Ishikawa (cell line): ENCODE results near the gene DMD.
A peak's percentile ranks its signal among the peaks of the same experiment; 100 is the strongest.

Source experiments
- CEBPB ChIP-seq: IDR thresholded peaks from 2 replicates; pipeline ENCODE4 v1.6.1; 2012
- CREB1 ChIP-seq: IDR thresholded peaks from 2 replicates; pipeline ENCODE4 v1.6.1; 2012; ENCODE audit warnings: low read depth
- EGR1 ChIP-seq: IDR thresholded peaks from 2 replicates; pipeline ENCODE4 v1.6.1; 2012
- EP300 ChIP-seq: IDR thresholded peaks from 2 replicates; pipeline ENCODE4 v1.6.1; 2012; ENCODE audit warnings: borderline replicate concordance
- FOXM1 ChIP-seq: IDR thresholded peaks from 2 replicates; pipeline ENCODE4 v1.6.1; 2012; ENCODE audit warnings: low read depth, borderline replicate concordance
- NFIC ChIP-seq: IDR thresholded peaks from 2 replicates; pipeline ENCODE4 v1.6.1; 2012
- RAD21 ChIP-seq: IDR thresholded peaks from 2 replicates; pipeline ENCODE4 v1.6.1; 2012; ENCODE audit warnings: low read depth
- REST ChIP-seq: IDR thresholded peaks from 2 replicates; pipeline ENCODE4 v1.6.1; 2012; ENCODE audit warnings: low read depth, mild to moderate bottlenecking
- TAF1 ChIP-seq: IDR thresholded peaks from 2 replicates; pipeline ENCODE4 v1.6.1; 2012; ENCODE audit warnings: low read depth, mild to moderate bottlenecking
- TCF12 ChIP-seq: IDR thresholded peaks from 2 replicates; pipeline ENCODE4 v1.6.1; 2012; ENCODE audit warnings: low read depth
- TEAD4 ChIP-seq: IDR thresholded peaks from 2 replicates; pipeline ENCODE4 v1.6.1; 2012
- YY1 ChIP-seq: IDR thresholded peaks from 2 replicates; pipeline ENCODE4 v1.6.1; 2012; ENCODE audit warnings: low read depth
- ZBTB7A ChIP-seq: IDR thresholded peaks from 2 replicates; pipeline ENCODE4 v1.6.1; 2012; ENCODE audit warnings: low read depth
- TF ChIP-seq, protein P1 (sequence below): IDR thresholded peaks from 2 replicates; pipeline ENCODE4 v1.6.1; 2012
- TF ChIP-seq, protein P2 (sequence below): IDR thresholded peaks from 2 replicates; pipeline ENCODE4 v1.6.1; 2012

DMD gene

GRCh38 chrX:32538554-32538953 lies 672.8 kb downstream of the DMD start:
- TF ChIP-seq FOXM1 (no peak), EGR1 (no peak), ZBTB7A (no peak), EP300 (no peak), RAD21 (no peak), TAF1 (no peak), TEAD4 (no peak), NFIC (no peak), YY1 (no peak), CEBPB (no peak), REST (no peak), TCF12 (no peak), CREB1 (no peak)
- TF ChIP-seq, protein P1, sequence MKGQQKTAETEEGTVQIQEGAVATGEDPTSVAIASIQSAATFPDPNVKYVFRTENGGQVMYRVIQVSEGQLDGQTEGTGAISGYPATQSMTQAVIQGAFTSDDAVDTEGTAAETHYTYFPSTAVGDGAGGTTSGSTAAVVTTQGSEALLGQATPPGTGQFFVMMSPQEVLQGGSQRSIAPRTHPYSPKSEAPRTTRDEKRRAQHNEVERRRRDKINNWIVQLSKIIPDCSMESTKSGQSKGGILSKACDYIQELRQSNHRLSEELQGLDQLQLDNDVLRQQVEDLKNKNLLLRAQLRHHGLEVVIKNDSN: no peak
- TF ChIP-seq, protein P2, sequence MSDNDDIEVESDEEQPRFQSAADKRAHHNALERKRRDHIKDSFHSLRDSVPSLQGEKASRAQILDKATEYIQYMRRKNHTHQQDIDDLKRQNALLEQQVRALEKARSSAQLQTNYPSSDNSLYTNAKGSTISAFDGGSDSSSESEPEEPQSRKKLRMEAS: no peak

DNA sequence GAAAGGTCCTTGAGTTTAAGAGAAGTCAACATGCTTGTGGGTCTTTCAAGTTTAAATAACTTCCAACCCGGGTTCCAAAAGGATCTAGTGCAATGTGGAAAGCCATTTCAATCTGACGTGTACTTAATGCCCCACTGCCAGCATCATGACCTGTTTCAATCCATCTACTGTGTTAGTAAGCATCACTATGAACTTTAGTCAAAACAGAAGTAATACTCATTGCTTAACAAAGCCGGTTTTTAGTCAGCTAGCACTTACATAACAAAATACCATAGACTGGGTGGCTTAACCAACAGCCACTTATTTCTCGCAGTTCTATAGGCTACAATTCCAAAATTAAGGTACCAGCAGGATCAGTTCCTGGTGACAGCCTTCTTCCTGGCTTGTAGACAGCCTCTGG lies 677.5 kb downstream of the DMD start:
- TF ChIP-seq EGR1 (no peak), ZBTB7A (no peak), NFIC (no peak), CREB1 (no peak), YY1 (no peak), FOXM1 (no peak), TAF1 (no peak), CEBPB (no peak)
- TF ChIP-seq, protein P2: no peak

DNA sequence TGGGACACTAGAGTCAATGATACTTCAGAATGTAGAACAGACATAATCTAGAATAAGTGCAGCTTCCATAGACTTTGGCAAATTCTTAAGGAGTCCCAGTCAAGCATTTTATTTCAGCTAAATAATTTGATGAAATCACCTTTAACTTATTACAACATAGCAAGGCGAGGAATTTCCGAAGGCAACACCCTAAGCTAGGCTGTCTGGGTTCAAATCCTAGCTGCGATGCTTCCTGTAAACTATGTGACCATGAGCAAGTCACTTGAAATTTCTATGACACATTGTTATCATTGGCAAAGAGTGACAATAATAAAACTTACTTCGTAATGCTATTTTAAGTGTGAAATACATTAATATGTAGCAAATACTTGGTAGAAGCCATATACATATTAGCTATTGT lies 679.1 kb downstream of the DMD start:
- TF ChIP-seq CEBPB: no peak
- no peak for TF ChIP-seq REST
- TF ChIP-seq TAF1: no peak

DNA sequence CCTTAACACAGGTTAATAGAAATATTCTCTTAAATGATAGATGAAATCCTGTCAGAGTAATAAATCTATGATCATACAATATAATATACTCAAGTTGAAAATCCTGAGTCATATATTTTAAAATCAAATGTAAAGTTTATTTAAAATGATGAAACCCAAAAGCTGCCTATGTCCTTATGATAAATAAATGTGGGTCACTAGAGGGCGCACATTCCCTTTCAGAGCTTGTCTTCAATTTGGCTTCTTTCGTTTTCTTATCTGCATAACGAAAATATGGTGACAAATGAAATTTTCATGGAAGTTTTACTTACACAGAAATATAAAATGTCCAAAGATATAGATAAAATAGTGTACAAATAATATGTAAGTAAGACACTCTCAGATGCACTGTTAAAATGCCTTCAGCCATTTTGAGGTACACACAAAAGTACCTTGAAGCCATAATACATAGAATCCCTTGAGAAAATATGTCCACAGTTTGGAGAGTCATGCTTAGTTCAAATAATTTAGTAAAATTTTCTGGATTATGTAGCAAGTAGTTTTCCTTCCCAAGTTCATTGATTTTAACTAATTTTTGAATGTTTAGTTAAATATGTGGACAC lies 680.4 kb downstream of the DMD start:
- no peak for TF ChIP-seq YY1
- TF ChIP-seq RAD21: peak; percentile 59

GRCh38 chrX:32525234-32525633 lies 686.1 kb downstream of the DMD start:
- TF ChIP-seq CREB1 (no peak), ZBTB7A (no peak), CEBPB (no peak), TAF1 (no peak), RAD21 (no peak), REST (no peak)
- TF ChIP-seq, protein P2: no peak

DNA sequence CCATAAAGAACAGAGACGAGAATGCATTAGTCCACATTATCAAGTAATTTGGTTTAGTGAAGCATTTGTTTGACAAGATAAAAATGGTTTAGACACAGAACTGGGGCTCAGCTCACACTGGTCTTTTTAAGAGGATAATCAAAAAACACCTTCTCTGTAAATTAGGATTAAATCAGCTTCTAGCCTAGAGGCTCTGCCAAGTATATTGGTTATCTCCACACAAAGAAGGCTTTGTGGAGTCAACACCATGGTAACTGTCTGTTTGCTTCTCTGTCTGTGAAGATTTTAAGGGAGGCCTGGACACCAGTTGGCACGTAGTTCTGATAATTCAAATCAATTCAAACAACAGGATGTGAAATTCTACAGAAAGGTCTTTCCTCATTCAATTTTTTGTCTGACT lies 687.0 kb downstream of the DMD start:
- TF ChIP-seq, protein P2: no peak
- no peak for TF ChIP-seq FOXM1
